GM12878 (cell line): ENCODE results near the gene ULK1. TPM values are rescaled to one million over a fixed set of nuclear protein-coding genes. Genes with fewer than 3 reads are reported as not detected.

Experiments used
- ATAC-seq: fragments of 200-7000 bp; cut with Tn5 transposase; 3 replicates; pipeline ENCODE4 v1.9.1; 2020; ENCODE audit warnings: mild to moderate bottlenecking, moderate library complexity
- BruUV-seq: library from RNA; stranded (reverse); fragments of 400-500 nt; replicated peaks from 2 replicates; lab custom pipeline; 2021; lab: Mats Ljungman, UMichigan
- CTCF ChIA-PET: fragments of 300-600 bp; sonication (Branson Sonifier 250); formaldehyde crosslinking; extraction: SDS; loops from one replicate; lab custom pipeline; 2021; ENCODE audit warnings: inconsistent platforms; lab: Yijun Ruan, JAX
- POLR2A ChIA-PET: fragments of 350-600 bp; formaldehyde crosslinking; extraction: SDS; loops from one replicate; lab custom pipeline; 2021; ENCODE audit warnings: inconsistent platforms; lab: Charles Lee
- RAD21 ChIA-PET: fragments of 300-600 bp; sonication (Branson Sonifier 250); formaldehyde crosslinking; loops from one replicate; lab custom pipeline; 2023; ENCODE audit warnings: antibody characterized with exemption; ENCODE audit not compliant: unreplicated experiment; lab: Charles Lee
- SMC1A ChIA-PET: fragments of 300-600 bp; sonication (Branson Sonifier 250); formaldehyde crosslinking; loops from one replicate; lab custom pipeline; 2023; ENCODE audit not compliant: unreplicated experiment, uncharacterized antibody; lab: Charles Lee
- DNase-seq: peaks from one replicate; pipeline ENCODE4 v3.0.0-alpha.2; 2011; ENCODE audit warnings: low read depth, low spot score
- FAIRE-seq: peaks from 3 replicates; lab custom pipeline; 2011; peaks lifted over from hg19 to GRCh38; lab: Jason Lieb, UNC
- H2AFZ ChIP-seq: 2 replicates; pipeline ENCODE4 v1.6.0; 2011; ENCODE audit warnings: low read depth, low read length, control low read depth; ENCODE audit not compliant: control insufficient read depth
- H3K27ac ChIP-seq: 2 replicates; pipeline ENCODE4 v1.5.1; 2011; ENCODE audit warnings: control low read depth; ENCODE audit not compliant: control insufficient read depth, insufficient read depth
- H3K27me3 ChIP-seq, 2 experiments: replicated peaks in 1 of 2; 2 replicates each; pipeline versions ENCODE4 v1.6.0 to v1.6.1; 2011; ENCODE audit warnings: low read length in 1 of 2; ENCODE audit not compliant: control insufficient read depth in 2 of 2, insufficient read depth in 2 of 2
- H3K36me3 ChIP-seq, 2 experiments: 2 replicates each; pipeline ENCODE4 v1.5.1; 2011; ENCODE audit warnings: low read length in 1 of 2; ENCODE audit not compliant: control insufficient read depth in 2 of 2, insufficient read depth in 2 of 2
- H3K4me1 ChIP-seq: 2 replicates; pipeline ENCODE4 v1.6.1; 2011; ENCODE audit warnings: mild to moderate bottlenecking, low read length, moderate library complexity, mixed read lengths; ENCODE audit not compliant: control insufficient read depth, insufficient read depth
- H3K4me2 ChIP-seq: 2 replicates; pipeline ENCODE4 v1.6.0; 2011; ENCODE audit warnings: control low read depth; ENCODE audit not compliant: control insufficient read depth, insufficient read depth
- H3K4me3 ChIP-seq: fragments of 200-600 bp; sonication (generic); 2 replicates; pipeline ENCODE4 v1.5.1; 2016
- H3K79me2 ChIP-seq: 2 replicates; pipeline ENCODE4 v1.6.0; 2011; ENCODE audit warnings: low read length; ENCODE audit not compliant: control insufficient read depth, insufficient read depth
- H3K9ac ChIP-seq: 2 replicates; pipeline ENCODE4 v1.8.0; 2011; ENCODE audit warnings: low read length, control low read depth, mixed read lengths; ENCODE audit not compliant: control insufficient read depth, insufficient read depth
- H3K9me3 ChIP-seq: replicated peaks from 3 replicates; pipeline ENCODE4 v1.5.1; 2011; ENCODE audit warnings: mild to moderate bottlenecking, low read length; ENCODE audit not compliant: control insufficient read depth, insufficient read depth
- H4K20me1 ChIP-seq: 2 replicates; pipeline ENCODE4 v1.6.0; 2011; ENCODE audit not compliant: control insufficient read depth, insufficient read depth
- CBFB ChIP-seq: IDR thresholded peaks from 2 replicates; pipeline ENCODE4 v1.6.1; 2016; ENCODE audit warnings: antibody characterized with exemption, low read depth
- E2F8 ChIP-seq: fragments of 450-650 bp; IDR thresholded peaks from 2 replicates; pipeline ENCODE4 v1.6.1; 2018; ENCODE audit warnings: mild to moderate bottlenecking, low read depth, moderate library complexity; ENCODE audit not compliant: partially characterized antibody
- NR2C2 ChIP-seq: IDR thresholded peaks from 2 replicates; pipeline ENCODE4 v1.6.1; 2011; ENCODE audit warnings: borderline replicate concordance, low read depth; ENCODE audit not compliant: control insufficient read depth, insufficient read length
- POLR2A ChIP-seq: IDR thresholded peaks from 2 replicates; pipeline ENCODE4 v1.6.1; 2011; ENCODE audit warnings: low read depth, mild to moderate bottlenecking, low read length
- SIN3A ChIP-seq: IDR thresholded peaks from 2 replicates; pipeline ENCODE4 v1.6.1; 2012; ENCODE audit warnings: low read depth, low read length, improper control_type of control experiment
- TCF7 ChIP-seq: IDR thresholded peaks from 2 replicates; pipeline ENCODE4 v1.6.1; 2014; ENCODE audit warnings: antibody characterized with exemption, borderline replicate concordance
- ZZZ3 ChIP-seq: IDR thresholded peaks from 2 replicates; pipeline ENCODE4 v1.6.1; 2011; ENCODE audit warnings: low read depth; ENCODE audit not compliant: control insufficient read depth, insufficient read length
- WGBS: methylation state at CpG from one replicate; pipeline ENCODE4 v1.1.6; 2016; ENCODE audit warnings: low lambda C conversion rate; ENCODE audit not compliant: insufficient replicate concordance, insufficient coverage; ENCODE audit errors: missing lambda C conversion rate; 5-methylcytosine and 5-hydroxymethylcytosine counted together
- in situ Hi-C: fragments of 300-500 bp; cut with MboI; formaldehyde crosslinking; loops from 9 replicates; pipeline ENCODE4 v1.14.3; 2018; ENCODE audit warnings: mixed read lengths
- intact Hi-C: fragments of 100-400 bp; cut with micrococcal nuclease; formaldehyde crosslinking; loops from one replicate; pipeline ENCODE4 v1.14.2; 2022; ENCODE audit not compliant: unreplicated experiment
- polyA plus RNA-seq, 11 experiments: library from polyadenylated mRNA; depleted of rRNA in 4 of 11; unstranded in 6 of 11; stranded (reverse) in 5 of 11; fragments of >200 nt; fragmentation: Nextera tagmentation in 4 of 11; fragmentation: Illumina TruSeq in 1 of 11; extraction: Ambion mirVana in 4 of 11; extraction: Trizol in 1 of 11; gene quantifications; 1 replicate in 1 of 11; 2 replicates in 10 of 11; pipeline versions ENCODE4 v1.2.1 to v1.2.3, GENCODE V29; 2011 to 2016; ENCODE audit warnings: inconsistent platforms in 2 of 11, missing spikeins in 2 of 11, low read depth in 1 of 11
- total RNA-seq, 4 experiments: library from RNA; depleted of rRNA in 3 of 4; stranded (reverse); fragments of >200 nt in 3 of 4; fragmentation: Illumina TruSeq in 1 of 4; extraction: Trizol in 1 of 4; gene quantifications; 2 replicates each; pipeline versions ENCODE4 v1.2.1 to v1.2.3, GENCODE V29; 2013 to 2021

The ULK1 gene
- total and polyA plus RNA-seq, 10 of the 15 experiments (the other 5 are each of a cell fraction or from before 2014, with no cell fraction given) = 0.13 to 14.1 (median 1.5) TPM

- TF ChIP-seq E2F8 (no peak), TCF7 (no peak), CBFB (no peak)
- TF ChIP-seq, all 136 proteins: peak for 0
Measured at GRCh38 chr12:131940141-131940547, 45.7 kb downstream of the ULK1 start (continued).

GRCh38 chr12:131941116-131941986, 46.9 kb downstream of the ULK1 start:
- ChIA-PET CTCF (no interaction called here), POLR2A (no interaction called here)
- no TSS peak for BruUV-seq
- 99% methylated on average over 46 of the region's 46 CpGs for WGBS
- Histone ChIP-seq H3K36me3 (peaks cover 6 to 24% of the 10 kb centered on the region in 2 experiments), H3K9me3 (no peaks in the 10 kb centered on the region), H3K9ac (no peak overlapping the region)
- TF ChIP-seq SIN3A (no peak), POLR2A (peak; percentile 66), NR2C2 (no peak), ZZZ3 (no peak)
- TF ChIP-seq, all 136 proteins: peak for 1
- no peak overlapping the region for H3K4me2 ChIP-seq
- ATAC-seq (no peak), FAIRE-seq (no peak), DNase-seq (no peak)
- H3K27me3 ChIP-seq = no peaks in the 10 kb centered on the region
- no peak overlapping the region for H2AFZ ChIP-seq
- H3K4me1 ChIP-seq = no peaks in the 10 kb centered on the region
- H3K27ac ChIP-seq = no peak overlapping the region
- in situ Hi-C loops = no loop called here
- RAD21 ChIA-PET = no interaction called here
- intact Hi-C loops = no loop called here
- H4K20me1 ChIP-seq = no peaks in the 10 kb centered on the region
- SMC1A ChIA-PET = no interaction called here
- no peaks in the 10 kb centered on the region for H3K79me2 ChIP-seq
- no peak overlapping the region for H3K4me3 ChIP-seq
